Endothelial cell of umbilical vein (primary cell): Measurements from ENCODE around the gene TRPC3.

ENCODE experiments used
- CTCF ChIP-seq, 2 donors: IDR thresholded peaks; 1 replicate in 1 of 2; 2 replicates in 1 of 2; pipeline ENCODE4 v1.5.1; 2011; ENCODE audit warnings: low read length in 2 of 2, mild to moderate bottlenecking in 2 of 2, moderate library complexity in 2 of 2, control low read depth in 1 of 2, inconsistent platforms in 1 of 2, low read depth in 1 of 2; ENCODE audit not compliant: insufficient read depth in 1 of 2; ENCODE audit errors: extremely low read depth in 1 of 2
- EZH2 ChIP-seq: IDR thresholded peaks from 2 replicates; pipeline ENCODE4 v1.6.1; 2012; ENCODE audit warnings: borderline replicate concordance, low read depth, mild to moderate bottlenecking, moderate library complexity, low read length, inconsistent platforms; ENCODE audit not compliant: severe bottlenecking

GRCh38 chr4:121838136-121838535, 113.7 kb downstream of the TRPC3 start:
- TF ChIP-seq CTCF (IDR thresholded peaks at IDR 0.05; ENCODE audit: extremely low read depth in 1 of 2, insufficient read depth in 1 of 2, low read depth in 1 of 2, low read length in 2 of 2) (no peak), EZH2 (no peak)
